IMR-90 (cell line): ENCODE data around the gene SRBD1. TPM values are rescaled to one million over a fixed set of nuclear protein-coding genes. Genes with fewer than 3 reads are reported as not detected.

ENCODE experiments used
- ATAC-seq: fragments of 200-7000 bp; cut with Tn5 transposase; 2 replicates; pipeline ENCODE4 v1.9.1; 2020; ENCODE audit warnings: low read depth, mild to moderate bottlenecking, moderate library complexity
- BruUV-seq: library from RNA; stranded (reverse); fragments of 400-500 nt; replicated peaks from 2 replicates; lab custom pipeline; 2021; lab: Mats Ljungman, UMichigan
- CTCF ChIA-PET: fragments of 300-600 bp; formaldehyde crosslinking; extraction: SDS; loops from one replicate; lab custom pipeline; 2021; ENCODE audit warnings: antibody characterized with exemption; lab: Yijun Ruan, JAX
- POLR2A ChIA-PET: fragments of 300-600 bp; sonication (Branson Sonifier 250); formaldehyde crosslinking; loops from one replicate; lab custom pipeline; 2022; ENCODE audit warnings: antibody characterized with exemption; ENCODE audit not compliant: unreplicated experiment; lab: Charles Lee
- DNase-seq: peaks from one replicate; pipeline ENCODE4 v3.0.0; 2013
- H2AFZ ChIP-seq: replicated peaks from 2 replicates; pipeline ENCODE3; 2013; ENCODE audit warnings: low read length, mild to moderate bottlenecking; ENCODE audit not compliant: poor library complexity
- H2AK5ac ChIP-seq: 2 replicates; pipeline ENCODE4 v1.6.1; 2013; ENCODE audit warnings: low read depth, low read length, inconsistent platforms
- H2AK9ac ChIP-seq: replicated peaks from 2 replicates; pipeline ENCODE3; 2013; ENCODE audit warnings: mild to moderate bottlenecking, low read depth, low read length, moderate library complexity; ENCODE audit not compliant: poor library complexity
- H2BK120ac ChIP-seq: 2 replicates; pipeline ENCODE4 v1.6.1; 2013; ENCODE audit warnings: low read depth, low read length, inconsistent platforms
- H2BK15ac ChIP-seq: 3 replicates; pipeline ENCODE4 v1.6.1; 2013; ENCODE audit warnings: low read depth, low read length, inconsistent platforms
- H2BK20ac ChIP-seq: 2 replicates; pipeline ENCODE4 v1.6.1; 2013; ENCODE audit warnings: low read depth, mild to moderate bottlenecking, inconsistent platforms, low read length, moderate library complexity
- H2BK5ac ChIP-seq: 2 replicates; pipeline ENCODE4 v1.6.1; 2013; ENCODE audit warnings: mild to moderate bottlenecking, low read depth, low read length, inconsistent platforms; ENCODE audit not compliant: poor library complexity, severe bottlenecking
- H3K14ac ChIP-seq: replicated peaks from 2 replicates; pipeline ENCODE4 v1.6.1; 2013; ENCODE audit warnings: low read depth, low read length, inconsistent platforms
- H3K18ac ChIP-seq: 2 replicates; pipeline ENCODE4 v1.6.1; 2013; ENCODE audit warnings: low read depth, low read length, control low read depth
- H3K23ac ChIP-seq: 2 replicates; pipeline ENCODE4 v1.6.1; 2013; ENCODE audit warnings: low read depth, low read length, inconsistent platforms
- H3K27ac ChIP-seq: 2 replicates; pipeline ENCODE4 v1.5.1; 2013; ENCODE audit warnings: mild to moderate bottlenecking, control low read depth, low read length; ENCODE audit not compliant: insufficient read depth
- H3K27me3 ChIP-seq: 2 replicates; pipeline ENCODE4 v1.6.1; 2013; ENCODE audit warnings: low read length; ENCODE audit not compliant: control insufficient read depth, insufficient read depth
- H3K36me3 ChIP-seq: 2 replicates; pipeline ENCODE4 v1.6.1; 2013; ENCODE audit warnings: low read length, mixed read lengths; ENCODE audit not compliant: control insufficient read depth, insufficient read depth
- H3K4ac ChIP-seq: 2 replicates; pipeline ENCODE4 v1.6.1; 2013; ENCODE audit warnings: low read depth, low read length, inconsistent platforms
- H3K4me1 ChIP-seq: 2 replicates; pipeline ENCODE4 v1.6.1; 2013; ENCODE audit warnings: low read length, mixed read lengths; ENCODE audit not compliant: control insufficient read depth, insufficient read depth
- H3K4me2 ChIP-seq: 2 replicates; pipeline ENCODE4 v1.6.1; 2013; ENCODE audit warnings: low read depth, mild to moderate bottlenecking, control low read depth, low read length, moderate library complexity
- H3K4me3 ChIP-seq: 2 replicates; pipeline ENCODE4 v1.5.1; 2013; ENCODE audit warnings: low read depth, mild to moderate bottlenecking, control low read depth, low read length, moderate library complexity; ENCODE audit not compliant: insufficient read depth
- H3K56ac ChIP-seq: 2 replicates; pipeline ENCODE4 v1.6.1; 2013; ENCODE audit warnings: low read length, inconsistent platforms; ENCODE audit not compliant: insufficient read depth; ENCODE audit errors: extremely low read depth
- H3K79me1 ChIP-seq, 2 experiments: 2 replicates each; pipeline ENCODE4 v1.6.1; 2013; ENCODE audit warnings: low read length in 2 of 2, inconsistent platforms in 1 of 2, low read depth in 1 of 2
- H3K9ac ChIP-seq: 2 replicates; pipeline ENCODE4 v1.6.1; 2013; ENCODE audit warnings: low read depth, low read length, control low read depth
- H3K9me1 ChIP-seq: 2 replicates; pipeline ENCODE4 v1.6.1; 2013; ENCODE audit warnings: low read length, inconsistent platforms; ENCODE audit not compliant: insufficient read depth
- H3K9me3 ChIP-seq: 2 replicates; pipeline ENCODE4 v1.6.1; 2013; ENCODE audit warnings: low read length; ENCODE audit not compliant: control insufficient read depth, insufficient read depth
- H4K20me1 ChIP-seq: 2 replicates; pipeline ENCODE4 v1.6.1; 2013; ENCODE audit warnings: low read length, inconsistent platforms; ENCODE audit not compliant: insufficient read depth
- H4K5ac ChIP-seq: 2 replicates; pipeline ENCODE4 v1.6.1; 2013; ENCODE audit warnings: mild to moderate bottlenecking, low read depth, low read length, control low read depth
- H4K8ac ChIP-seq, 2 experiments: 2 replicates each; pipeline ENCODE4 v1.6.1; 2013; ENCODE audit warnings: low read depth in 2 of 2, low read length in 2 of 2, control low read depth in 1 of 2, inconsistent platforms in 1 of 2
- H4K91ac ChIP-seq: 2 replicates; pipeline ENCODE4 v1.6.1; 2013; ENCODE audit warnings: low read depth, low read length, inconsistent platforms; ENCODE audit not compliant: insufficient read depth
- CEBPB ChIP-seq: IDR thresholded peaks from 2 replicates; pipeline ENCODE4 v1.6.1; 2012; ENCODE audit warnings: low read depth, low read length, improper control_type of control experiment
- CHD1 ChIP-seq: IDR thresholded peaks from 2 replicates; pipeline ENCODE4 v1.6.1; 2012; ENCODE audit warnings: low read depth, low read length, improper control_type of control experiment
- FOS ChIP-seq: fragments of 150-350 bp; IDR thresholded peaks from 2 replicates; pipeline ENCODE4 v1.6.1; 2016; ENCODE audit warnings: low read depth, low read length
- MXI1 ChIP-seq: IDR thresholded peaks from 2 replicates; pipeline ENCODE4 v1.6.1; 2012; ENCODE audit warnings: low read depth, mild to moderate bottlenecking, low read length, moderate library complexity, borderline replicate concordance
- WGBS, 2 experiments: methylation state at CpG; one replicate each; pipeline versions ENCODE4 v1.1.5 to v1.1.7; 2013; ENCODE audit warnings: missing lambda C conversion rate in 2 of 2; ENCODE audit not compliant: insufficient read length in 1 of 2; ENCODE audit errors: extremely low coverage in 2 of 2; 5-methylcytosine and 5-hydroxymethylcytosine counted together
- dilution Hi-C: fragments of 300-500 bp; cut with HindIII; formaldehyde crosslinking; loops from one replicate; pipeline ENCODE4 v1.14.3; 2018; ENCODE audit warnings: low sequenced_read_pairs; ENCODE audit not compliant: unreplicated experiment
- in situ Hi-C: fragments of 300-500 bp; cut with MboI; formaldehyde crosslinking; loops from 3 replicates; pipeline ENCODE4 v1.14.3; 2019; ENCODE audit warnings: low sequenced_read_pairs, inconsistent platforms, mixed read lengths
- intact Hi-C: fragments of 100-400 bp; cut with micrococcal nuclease; formaldehyde crosslinking; loops from 2 replicates; pipeline ENCODE4 v1.10.0; 2022
- polyA plus RNA-seq, 3 experiments: library from polyadenylated mRNA; depleted of rRNA; stranded (reverse); fragments of >200 nt; gene quantifications; 2 replicates each; pipeline ENCODE4 v1.2.3, GENCODE V29; 2012; ENCODE audit warnings: low replicate concordance in 1 of 3
- total RNA-seq: library from RNA; depleted of rRNA; stranded (reverse); fragments of >200 nt; gene quantifications from 2 replicates; pipeline ENCODE4 v1.2.3, GENCODE V29; 2012

SRBD1 gene
- total and polyA plus RNA-seq, 2 of the 4 experiments (the other 2 are of a cell fraction), result 3.5 to 14.7 TPM

GRCh38 chr2:45629971-45630370, 18.9 kb upstream of the SRBD1 start:
- in situ Hi-C loops, result loop anchor here (25.0 kb wide), 1 partner anchor 682 kb away; no protein-coding TSS in a partner anchor
- Histone ChIP-seq H3K4me1 (peaks cover 2% of the 10 kb centered on the region; the same call in 1 of the 2 replicates), H3K36me3 (no peaks in the 10 kb centered on the region), H4K20me1 (no peaks in the 10 kb centered on the region), H4K8ac (no peak overlapping the region), H4K91ac (no peak overlapping the region), H3K79me1 (no peaks in the 10 kb centered on the region), H2AK5ac (no peak overlapping the region), H3K9ac (no peak overlapping the region), H3K18ac (no peak overlapping the region), H2AK9ac (no peak overlapping the region), H2BK20ac (no peak overlapping the region), H2BK120ac (no peak overlapping the region), H3K27ac (no peak overlapping the region), H3K4me3 (no peak overlapping the region), H4K5ac (no peak overlapping the region), H3K27me3 (peaks cover 65% of the 10 kb centered on the region), H3K9me1 (no peaks in the 10 kb centered on the region), H3K4me2 (no peak overlapping the region), H3K14ac (no peak overlapping the region), H2AFZ (no peak overlapping the region), H3K23ac (no peak overlapping the region), H2BK15ac (no peak overlapping the region), H3K4ac (no peak overlapping the region), H3K9me3 (0 out of 2 replicates have a peak, but pooled peaks cover 2% of the 10 kb centered on the region), H3K56ac (no peak overlapping the region), H2BK5ac (no peak overlapping the region)
- no peak for DNase-seq
- no CpG with 5 or more reads among the region's 1 CpG for WGBS, 2 experiments
- dilution Hi-C loops, result loop anchor here (25.0 kb wide), 1 partner anchor 307 kb away; no protein-coding TSS in a partner anchor
- no peak for TF ChIP-seq CEBPB
- no peak for TF ChIP-seq MXI1
- no peak for TF ChIP-seq CHD1
- no peak for TF ChIP-seq FOS
- BruUV-seq, result no TSS peak
- ChIA-PET CTCF (no interaction called here), POLR2A (no interaction called here)
- intact Hi-C loops, result loop anchor here (5.0 kb wide), 1 partner anchor 722 kb away; no protein-coding TSS in a partner anchor
- ATAC-seq, result no peak
